NOMO-1 (cell line): ENCODE measurements around the gene BICRAL.
"Not testable (repeated sequence)": the region's sequence is repeated elsewhere in the genome, so short reads cannot be mapped to it uniquely, and the experiment has no call there.

Experiments
- DNase-seq, 2 experiments: peaks; one replicate each; lab custom pipeline; 2025; ENCODE audit not compliant: unreplicated experiment in 2 of 2; lab: John Stamatoyannopoulos, UW

The BICRAL gene, protein sequence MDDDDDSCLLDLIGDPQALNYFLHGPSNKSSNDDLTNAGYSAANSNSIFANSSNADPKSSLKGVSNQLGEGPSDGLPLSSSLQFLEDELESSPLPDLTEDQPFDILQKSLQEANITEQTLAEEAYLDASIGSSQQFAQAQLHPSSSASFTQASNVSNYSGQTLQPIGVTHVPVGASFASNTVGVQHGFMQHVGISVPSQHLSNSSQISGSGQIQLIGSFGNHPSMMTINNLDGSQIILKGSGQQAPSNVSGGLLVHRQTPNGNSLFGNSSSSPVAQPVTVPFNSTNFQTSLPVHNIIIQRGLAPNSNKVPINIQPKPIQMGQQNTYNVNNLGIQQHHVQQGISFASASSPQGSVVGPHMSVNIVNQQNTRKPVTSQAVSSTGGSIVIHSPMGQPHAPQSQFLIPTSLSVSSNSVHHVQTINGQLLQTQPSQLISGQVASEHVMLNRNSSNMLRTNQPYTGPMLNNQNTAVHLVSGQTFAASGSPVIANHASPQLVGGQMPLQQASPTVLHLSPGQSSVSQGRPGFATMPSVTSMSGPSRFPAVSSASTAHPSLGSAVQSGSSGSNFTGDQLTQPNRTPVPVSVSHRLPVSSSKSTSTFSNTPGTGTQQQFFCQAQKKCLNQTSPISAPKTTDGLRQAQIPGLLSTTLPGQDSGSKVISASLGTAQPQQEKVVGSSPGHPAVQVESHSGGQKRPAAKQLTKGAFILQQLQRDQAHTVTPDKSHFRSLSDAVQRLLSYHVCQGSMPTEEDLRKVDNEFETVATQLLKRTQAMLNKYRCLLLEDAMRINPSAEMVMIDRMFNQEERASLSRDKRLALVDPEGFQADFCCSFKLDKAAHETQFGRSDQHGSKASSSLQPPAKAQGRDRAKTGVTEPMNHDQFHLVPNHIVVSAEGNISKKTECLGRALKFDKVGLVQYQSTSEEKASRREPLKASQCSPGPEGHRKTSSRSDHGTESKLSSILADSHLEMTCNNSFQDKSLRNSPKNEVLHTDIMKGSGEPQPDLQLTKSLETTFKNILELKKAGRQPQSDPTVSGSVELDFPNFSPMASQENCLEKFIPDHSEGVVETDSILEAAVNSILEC

GRCh38 chr6:42781796-42782688 lies at the start of gene BICRAL:
Gene BICRAL (plus strand): TSS chr6:42782052. CDS start chr6:42822023, 39,971 bp downstream.
- DNase-seq = peak; percentile 64 to 67

GRCh38 chr6:42733867-42734481 lies 47.9 kb upstream of the BICRAL start:
- not testable (repeated sequence) for DNase-seq

DNA sequence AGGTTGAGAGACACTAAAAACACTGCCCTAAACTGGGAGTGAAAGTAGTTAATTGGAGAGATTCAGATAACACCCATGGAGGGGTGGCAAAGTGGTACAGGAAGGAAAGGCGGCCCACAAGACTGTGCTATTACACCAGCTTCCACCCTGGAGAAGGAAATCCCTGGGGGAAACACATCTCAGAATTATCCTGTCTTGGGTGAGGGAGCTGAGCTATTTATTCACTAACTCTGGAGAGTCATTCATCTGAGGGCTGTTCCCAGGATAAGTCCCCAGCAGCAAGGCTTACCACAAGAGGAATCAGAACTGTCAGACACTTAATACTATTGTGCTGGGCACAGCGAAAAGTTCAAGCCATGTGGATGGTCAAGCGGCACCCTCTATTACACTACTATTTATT lies 45.9 kb upstream of the BICRAL start:
- no peak for DNase-seq

DNA sequence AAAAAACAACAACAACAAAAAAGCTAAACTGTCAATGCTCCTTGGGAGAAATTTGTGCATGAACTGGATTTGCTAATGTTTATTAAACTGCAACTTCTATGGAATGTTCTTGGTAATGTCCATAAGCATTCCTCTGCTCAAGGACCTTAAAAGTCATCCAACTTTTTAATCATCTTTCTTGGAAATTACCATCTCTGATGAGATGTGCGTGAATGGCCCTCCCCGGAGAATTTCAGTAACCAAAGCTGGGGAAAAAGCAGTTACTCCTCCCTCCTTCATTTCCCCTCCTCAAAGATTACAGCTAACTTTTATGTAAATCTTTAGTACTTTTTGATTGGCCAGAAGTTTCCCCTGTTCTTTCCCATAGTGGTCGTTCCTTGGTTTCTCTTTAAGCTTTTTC lies 41.1 kb upstream of the BICRAL start:
- DNase-seq = no peak

- DNase-seq = peak; percentile 31 to 76
These were observed 39.5 kb upstream of the BICRAL start for GRCh38 chr6:42742116-42742894.

DNA sequence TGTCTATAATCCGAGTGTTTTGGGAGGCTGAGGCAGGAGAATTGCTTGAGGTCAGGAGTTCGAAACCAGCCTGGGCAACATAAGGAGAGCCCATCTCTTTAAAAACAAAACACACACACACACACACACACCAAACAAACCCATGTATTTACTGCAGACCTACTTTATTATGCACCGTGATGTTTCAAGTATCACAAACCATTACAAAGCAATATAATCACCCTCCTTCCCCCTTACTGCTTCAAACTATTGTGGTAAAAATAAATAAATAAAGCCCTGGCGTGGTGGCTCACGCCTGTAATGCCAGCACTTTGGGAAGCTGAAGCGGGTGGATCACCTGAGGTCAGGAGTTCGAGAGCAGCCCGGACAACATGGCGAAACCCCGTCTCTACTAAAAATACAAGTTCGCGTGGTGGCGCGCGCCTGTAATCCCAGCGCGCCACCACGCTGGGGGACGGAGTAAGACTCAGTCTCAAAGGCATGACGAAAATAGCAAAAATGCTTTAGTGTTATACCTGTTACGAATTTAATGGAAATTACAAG lies 37.4 kb upstream of the BICRAL start:
- peak in 1 of 2 experiments; percentile 23 for DNase-seq

DNA sequence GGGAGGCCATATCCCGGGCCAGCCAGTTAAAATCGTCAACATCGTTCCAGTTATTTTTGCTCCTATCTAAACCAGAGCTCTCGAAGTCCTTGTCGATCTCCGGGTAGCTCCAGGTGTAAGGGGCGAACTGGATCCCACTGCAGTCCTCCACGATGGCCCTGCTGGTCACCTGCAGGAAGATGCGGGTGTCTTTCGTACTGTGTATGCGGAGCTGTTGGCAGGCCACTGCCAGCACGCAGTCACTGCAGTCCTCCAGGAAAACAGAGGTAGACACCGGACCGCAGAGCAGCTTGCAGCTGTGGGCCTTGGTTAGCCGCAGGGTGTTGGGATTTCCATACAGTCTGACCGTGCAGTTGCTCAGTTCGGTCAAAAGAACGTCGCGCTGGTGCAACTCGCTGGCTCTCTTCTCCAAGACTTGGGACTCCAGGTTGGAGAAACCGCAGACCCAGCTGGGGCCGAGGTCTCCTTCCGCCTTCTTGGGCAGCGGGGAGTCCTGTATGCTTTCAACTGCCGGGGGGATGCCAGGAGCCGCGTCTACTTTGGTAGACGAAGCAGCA lies 36.7 kb upstream of the BICRAL start:
- DNase-seq = peak in 1 of 2 experiments; percentile 7

- peak; percentile 94 to 100 for DNase-seq
These were observed 36.0 kb upstream of the BICRAL start, which contains the start of gene TBCC for GRCh38 chr6:42745640-42746462. Gene TBCC (minus strand): TSS chr6:42746103. CDS start chr6:42746073, 30 bp downstream.

DNA sequence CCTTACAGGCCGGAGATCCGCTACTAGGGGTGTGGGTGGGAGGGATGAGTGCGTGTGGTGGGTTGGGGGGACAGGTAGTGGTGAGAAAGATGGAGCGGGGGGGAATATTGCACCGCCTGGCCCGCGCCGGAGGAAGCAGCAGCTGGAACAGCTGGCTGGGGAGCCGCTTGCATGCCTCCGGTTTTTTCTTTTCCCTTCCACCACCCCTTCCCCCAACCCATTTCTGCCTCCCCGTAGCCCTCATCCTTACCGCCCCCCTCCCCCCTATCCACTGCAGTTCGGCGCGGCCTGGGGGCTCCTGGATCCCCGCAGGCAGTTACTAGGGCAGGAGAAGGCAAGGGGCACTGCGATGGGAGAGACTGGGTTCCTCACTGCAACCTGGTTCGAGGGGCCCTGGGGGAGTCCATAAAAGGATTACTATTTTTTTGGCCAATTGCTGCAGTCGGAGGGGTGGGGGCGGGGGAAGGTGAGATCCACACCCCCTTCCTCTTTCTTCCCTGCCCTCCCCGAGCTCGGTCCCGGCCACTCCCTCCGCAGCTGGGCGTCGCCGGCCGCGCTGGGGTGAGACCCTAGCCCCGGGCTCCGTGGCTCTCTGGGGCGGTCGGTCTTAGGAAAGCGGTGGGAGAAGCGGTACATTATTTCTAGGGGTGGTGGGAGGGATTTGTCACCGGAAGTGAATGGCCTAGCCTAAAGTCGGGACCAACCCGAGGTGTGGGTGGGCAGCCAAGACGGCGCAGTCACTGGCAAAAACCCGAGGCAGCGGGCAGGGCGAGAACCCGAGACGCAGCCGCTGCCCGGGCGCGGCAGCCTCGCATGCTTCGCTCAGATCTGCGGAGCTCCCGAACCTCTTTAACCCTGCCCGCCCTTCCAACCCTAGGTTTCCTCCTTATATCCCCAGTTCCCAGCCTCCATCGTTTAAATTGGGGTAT lies 35.1 kb upstream of the BICRAL start:
- DNase-seq = peak; percentile 82 to 87

DNA sequence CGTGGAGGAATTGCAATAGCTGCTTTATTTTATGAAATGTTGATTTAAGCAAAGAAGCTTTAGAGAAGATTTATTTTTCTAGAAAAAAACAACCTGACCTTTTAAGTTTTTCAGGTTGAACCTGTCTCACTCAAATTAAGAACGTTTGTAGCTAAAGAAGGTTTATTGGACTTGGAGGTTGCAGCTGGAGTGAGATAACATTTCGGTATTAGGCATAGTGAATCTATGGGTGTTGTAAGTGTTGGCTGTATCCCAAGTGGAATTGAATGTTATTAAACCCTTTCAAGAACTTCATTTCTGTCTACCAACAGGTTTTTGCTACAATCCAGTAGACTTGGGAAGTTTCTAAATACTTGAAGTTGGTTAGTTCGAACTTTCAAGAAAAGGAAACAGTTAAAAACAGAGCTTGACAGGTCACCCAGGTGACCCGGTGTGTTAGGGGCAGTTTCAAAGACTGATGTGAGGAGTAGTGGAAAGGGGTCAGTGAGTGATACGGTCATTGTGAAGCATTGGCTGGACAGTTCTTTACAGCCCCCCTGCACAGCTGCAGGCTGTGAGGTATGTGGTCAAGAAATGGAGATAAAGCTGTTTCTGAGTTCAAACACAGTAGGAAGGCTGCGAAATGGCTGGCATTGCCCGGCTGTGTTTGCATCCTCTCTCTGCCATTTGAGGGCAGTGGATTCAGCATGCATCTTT lies 33.5 kb upstream of the BICRAL start:
- no peak for DNase-seq

GRCh38 chr6:42751055-42751454 lies 30.8 kb upstream of the BICRAL start:
- DNase-seq = no peak

GRCh38 chr6:42754759-42755158 lies 27.1 kb upstream of the BICRAL start:
- no peak for DNase-seq

GRCh38 chr6:42756722-42757121 lies 25.1 kb upstream of the BICRAL start:
- DNase-seq = no peak

- no peak for DNase-seq
These were observed 23.0 kb upstream of the BICRAL start for GRCh38 chr6:42758756-42759430.
